Vagina (tissue), 2 donors: ENCODE measurements around the gene PWWP2B.

Experiments
- POLR2AphosphoS5 ChIP-seq, 2 donors: sonication (generic); formaldehyde crosslinking; IDR thresholded peaks; one replicate each; pipeline ENCODE4 v1.9.0; 2017; ENCODE audit warnings: antibody characterized with exemption in 2 of 2, mild to moderate bottlenecking in 2 of 2, low read depth in 1 of 2; ENCODE audit not compliant: insufficient read depth in 1 of 2
- TF ChIP-seq, protein P1 (sequence below), 3 experiments: fragments of 450-650 bp in 2 of 3; fragments of 200-600 bp in 1 of 3; sonication (generic) in 1 of 3; IDR thresholded peaks; one replicate each; pipeline ENCODE4 v1.5.1; 2017 to 2019; ENCODE audit warnings: antibody characterized with exemption in 3 of 3, mild to moderate bottlenecking in 2 of 3, moderate library complexity in 2 of 3

DNA sequence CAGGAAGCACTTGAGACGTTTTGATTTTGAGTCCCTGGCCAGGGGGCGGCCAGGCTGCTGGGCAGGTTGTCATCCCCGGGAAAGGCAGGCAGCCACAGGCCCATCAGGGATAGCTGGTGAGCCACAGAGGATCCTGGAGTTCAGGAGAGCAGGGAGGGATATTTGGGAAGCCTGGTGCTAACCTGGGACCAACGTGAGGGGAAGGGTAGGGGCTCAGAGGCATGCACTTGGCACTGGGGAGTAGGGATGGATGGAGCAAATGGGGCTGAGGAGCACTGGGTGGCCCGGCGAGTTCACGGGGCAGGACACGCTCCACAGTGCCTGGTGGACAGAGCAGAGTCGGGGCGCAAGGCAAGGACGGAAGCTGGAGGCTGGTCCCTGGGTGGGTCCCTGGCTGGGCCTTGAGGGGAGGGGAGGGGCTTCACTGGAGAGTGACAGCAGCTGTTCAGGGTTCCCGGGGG is 34.8 kb upstream of the PWWP2B start:
- TF ChIP-seq POLR2AphosphoS5 (IDR thresholded peaks at IDR 0.05; ENCODE audit: insufficient read depth in 1 of 2, low read depth in 1 of 2), result no peak
- TF ChIP-seq, protein P1, sequence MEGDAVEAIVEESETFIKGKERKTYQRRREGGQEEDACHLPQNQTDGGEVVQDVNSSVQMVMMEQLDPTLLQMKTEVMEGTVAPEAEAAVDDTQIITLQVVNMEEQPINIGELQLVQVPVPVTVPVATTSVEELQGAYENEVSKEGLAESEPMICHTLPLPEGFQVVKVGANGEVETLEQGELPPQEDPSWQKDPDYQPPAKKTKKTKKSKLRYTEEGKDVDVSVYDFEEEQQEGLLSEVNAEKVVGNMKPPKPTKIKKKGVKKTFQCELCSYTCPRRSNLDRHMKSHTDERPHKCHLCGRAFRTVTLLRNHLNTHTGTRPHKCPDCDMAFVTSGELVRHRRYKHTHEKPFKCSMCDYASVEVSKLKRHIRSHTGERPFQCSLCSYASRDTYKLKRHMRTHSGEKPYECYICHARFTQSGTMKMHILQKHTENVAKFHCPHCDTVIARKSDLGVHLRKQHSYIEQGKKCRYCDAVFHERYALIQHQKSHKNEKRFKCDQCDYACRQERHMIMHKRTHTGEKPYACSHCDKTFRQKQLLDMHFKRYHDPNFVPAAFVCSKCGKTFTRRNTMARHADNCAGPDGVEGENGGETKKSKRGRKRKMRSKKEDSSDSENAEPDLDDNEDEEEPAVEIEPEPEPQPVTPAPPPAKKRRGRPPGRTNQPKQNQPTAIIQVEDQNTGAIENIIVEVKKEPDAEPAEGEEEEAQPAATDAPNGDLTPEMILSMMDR (IDR thresholded peaks at IDR 0.05), result no peak
